GM23248 (cell line): ENCODE results near the gene HERC2.

Experiments used
- EZH2 ChIP-seq: fragments of 200-600 bp; sonication (generic); IDR thresholded peaks from 2 replicates; pipeline ENCODE4 v1.6.1; 2018; ENCODE audit warnings: antibody characterized with exemption, mild to moderate bottlenecking; ENCODE audit not compliant: insufficient read depth, poor library complexity, severe bottlenecking
- EZH2phosphoT487 ChIP-seq: fragments of 200-600 bp; sonication (generic); IDR thresholded peaks from 2 replicates; pipeline ENCODE4 v1.6.1; 2018; ENCODE audit warnings: antibody characterized with exemption, moderate library complexity, mild to moderate bottlenecking, low read depth; ENCODE audit not compliant: insufficient read depth

DNA sequence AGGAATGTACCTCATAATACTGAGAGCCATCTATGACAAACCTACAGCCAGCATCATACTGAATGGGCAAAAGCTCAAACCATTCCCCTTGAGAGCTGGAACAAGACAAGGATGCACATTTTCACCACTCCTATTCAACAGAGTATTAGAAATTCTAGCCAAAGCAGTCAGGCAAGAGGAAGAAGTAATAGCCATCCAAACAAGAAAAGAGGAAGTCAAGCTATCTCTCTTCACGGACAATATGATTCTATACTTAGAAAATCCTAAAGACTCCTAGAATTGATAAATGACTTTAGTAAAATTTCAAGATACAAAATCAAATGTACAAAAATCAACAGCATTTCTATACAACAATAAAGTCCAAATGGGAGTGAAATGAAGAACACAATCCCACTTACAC lies 253.0 kb downstream of the HERC2 start:
- no peak for TF ChIP-seq EZH2phosphoT487
- no peak for TF ChIP-seq EZH2
